ENCODE results near the gene ZNF341. TPM values are rescaled to one million over a fixed set of nuclear protein-coding genes. Genes with fewer than 3 reads are reported as not detected.

Gene ZNF341
- total and polyA plus RNA-seq, 9 of the 15 experiments (the other 6 are each of a cell fraction or from before 2014, with no cell fraction given): 0.08 to 2.6 (median 1.0) TPM

GRCh38 chr20:33803921-33804337 is 72.1 kb downstream of the ZNF341 start (continued):
- no peak for TF ChIP-seq USF1 (CRISPR knock-in tag; IDR thresholded peaks at IDR 0.05)
- no peak for TF ChIP-seq ZKSCAN1 (IDR thresholded peaks at IDR 0.05; ENCODE audit: low read depth, low read length)
- TF ChIP-seq NFE2L1 (tag; IDR thresholded peaks at IDR 0.05; ENCODE audit: borderline replicate concordance, low read depth): no peak

GRCh38 chr20:33808388-33808787 is 76.6 kb downstream of the ZNF341 start:
- TF ChIP-seq CHD7 (IDR thresholded peaks at IDR 0.05; ENCODE audit: low read depth, low read length) (no peak), SMARCA5 (IDR thresholded peaks at IDR 0.05) (no peak), ELF1 (tag; IDR thresholded peaks at IDR 0.05) (no peak), TCF3 (CRISPR knock-in tag; IDR thresholded peaks at IDR 0.05) (no peak), RBM39 (optimal IDR thresholded peaks at IDR 0.05; ENCODE audit: low read depth, low read length) (no peak), ZNF316 (IDR thresholded peaks at IDR 0.05) (peak; percentile 56)
- FAIRE-seq: no peak
- Histone ChIP-seq H3K4me3 (no peak overlapping the region), H3K4me2 (ENCODE audit: insufficient read depth, low read length) (no peak overlapping the region), H3K9ac (ENCODE audit: insufficient read depth in 1 of 2, low read depth in 2 of 2, low read length in 2 of 2) (no peak overlapping the region), H4K20me1 (replicated peaks; ENCODE audit: control insufficient read depth, insufficient read depth, low read length) (peaks cover 17% of the 10 kb centered on the region), H3K27ac (ENCODE audit: extremely low read depth, low read depth, low read length) (no peak overlapping the region), H3K9me1 (ENCODE audit: control insufficient read depth, insufficient read depth, low read length) (no peaks in the 10 kb centered on the region), H2AFZ (ENCODE audit: low read depth, low read length) (no peak overlapping the region), H3K4me1 (replicated peaks in 1 of 2; ENCODE audit: control insufficient read depth in 2 of 2, insufficient read depth in 2 of 2, low read length in 2 of 2) (peaks cover 5 to 15% of the 10 kb centered on the region in 2 experiments), H3K79me2 (ENCODE audit: control insufficient read depth, insufficient read depth, low read length) (peaks cover 22% of the 10 kb centered on the region), H3K9me3 (replicated peaks; ENCODE audit: control insufficient read depth, insufficient read depth, low read depth, low read length) (no peaks in the 10 kb centered on the region), H3K27me3 (ENCODE audit: control insufficient read depth in 2 of 2, insufficient read depth in 2 of 2, low read length in 2 of 2) (no peaks in the 10 kb centered on the region), H3K36me3 (ENCODE audit: control insufficient read depth, insufficient read depth, low read length) (no peaks in the 10 kb centered on the region)
- POLR2A ChIA-PET: no interaction called here
- in situ Hi-C loops (cut with MboI): no loop called here
- CTCF ChIA-PET (ENCODE audit: low intra/inter-chr PET ratio): no interaction called here
- DNase-seq (ENCODE audit: extremely low read depth in 1 of 4, low spot score in 3 of 4): no peak
- BruUV-seq (replicated peaks): no TSS peak
- no peak for ATAC-seq
- WGBS (ENCODE audit: insufficient coverage, low coverage, missing lambda C conversion rate): 29% methylated on average over 2 of the region's 3 CpGs
- intact Hi-C loops (cut with micrococcal nuclease): no loop called here

Measured in K562 (cell line).